Measurements from ENCODE around the gene CLDN11. TPM values are rescaled to one million over a fixed set of nuclear protein-coding genes. Genes with fewer than 3 reads are reported as not detected.

Gene CLDN11
- 792 and 1,033 TPM in 2 replicates for total RNA-seq

GRCh38 chr3:170418422-170419398, at the start of gene CLDN11:
Gene CLDN11, plus strand, starts transcription at chr3:170418868. Its CDS starts 199 bp downstream, at chr3:170419067.

Other genes starting within 250 kb of the CLDN11 start
- gene PHC3, start 237.1 kb upstream of the CLDN11 start, total RNA-seq = 32.7 and 33.2 TPM in 2 replicates
- 29.4 and 39.9 TPM in 2 replicates for gene PRKCI, start 196.4 kb upstream of the CLDN11 start, total RNA-seq
- 13.2 and 18.0 TPM in 2 replicates for gene SKIL, start 61.2 kb upstream of the CLDN11 start, total RNA-seq
- 2.0 and 4.0 TPM in 2 replicates for gene SLC7A14, start 167.2 kb downstream of the CLDN11 start, total RNA-seq

Data from subcutaneous preadipocyte (primary cell).